Measurements from ENCODE around the gene CDYL. TPM values are rescaled to one million over a fixed set of nuclear protein-coding genes. Genes with fewer than 3 reads are reported as not detected.

CDYL gene
- polyA plus RNA-seq, 1 experiment: 26.6 TPM

GRCh38 chr6:4815584-4815983 is 39.4 kb downstream of the CDYL start:
- TF ChIP-seq, protein P1, sequence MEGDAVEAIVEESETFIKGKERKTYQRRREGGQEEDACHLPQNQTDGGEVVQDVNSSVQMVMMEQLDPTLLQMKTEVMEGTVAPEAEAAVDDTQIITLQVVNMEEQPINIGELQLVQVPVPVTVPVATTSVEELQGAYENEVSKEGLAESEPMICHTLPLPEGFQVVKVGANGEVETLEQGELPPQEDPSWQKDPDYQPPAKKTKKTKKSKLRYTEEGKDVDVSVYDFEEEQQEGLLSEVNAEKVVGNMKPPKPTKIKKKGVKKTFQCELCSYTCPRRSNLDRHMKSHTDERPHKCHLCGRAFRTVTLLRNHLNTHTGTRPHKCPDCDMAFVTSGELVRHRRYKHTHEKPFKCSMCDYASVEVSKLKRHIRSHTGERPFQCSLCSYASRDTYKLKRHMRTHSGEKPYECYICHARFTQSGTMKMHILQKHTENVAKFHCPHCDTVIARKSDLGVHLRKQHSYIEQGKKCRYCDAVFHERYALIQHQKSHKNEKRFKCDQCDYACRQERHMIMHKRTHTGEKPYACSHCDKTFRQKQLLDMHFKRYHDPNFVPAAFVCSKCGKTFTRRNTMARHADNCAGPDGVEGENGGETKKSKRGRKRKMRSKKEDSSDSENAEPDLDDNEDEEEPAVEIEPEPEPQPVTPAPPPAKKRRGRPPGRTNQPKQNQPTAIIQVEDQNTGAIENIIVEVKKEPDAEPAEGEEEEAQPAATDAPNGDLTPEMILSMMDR (IDR thresholded peaks at IDR 0.05; ENCODE audit: low read depth, low read length): no peak
- no peaks in the 10 kb centered on the region for H3K27me3 ChIP-seq (ENCODE audit: control insufficient read depth, insufficient read depth, low read length)
- DNase-seq (ENCODE audit: low read depth, low spot score): no peak
- no peak overlapping the region for H3K27ac ChIP-seq (ENCODE audit: low read depth, low read length)
- no peaks in the 10 kb centered on the region for H3K9me3 ChIP-seq (ENCODE audit: control insufficient read depth, insufficient read depth, low read length)
- H3K4me3 ChIP-seq (ENCODE audit: low read depth, low read length): no peak overlapping the region
- CTCF ChIA-PET: no interaction called here
- POLR2A ChIA-PET: interaction anchor here (0.6 kb wide), 1 partner anchor 267 kb away, joined by 3 read pairs; no protein-coding TSS in a partner anchor

DNA sequence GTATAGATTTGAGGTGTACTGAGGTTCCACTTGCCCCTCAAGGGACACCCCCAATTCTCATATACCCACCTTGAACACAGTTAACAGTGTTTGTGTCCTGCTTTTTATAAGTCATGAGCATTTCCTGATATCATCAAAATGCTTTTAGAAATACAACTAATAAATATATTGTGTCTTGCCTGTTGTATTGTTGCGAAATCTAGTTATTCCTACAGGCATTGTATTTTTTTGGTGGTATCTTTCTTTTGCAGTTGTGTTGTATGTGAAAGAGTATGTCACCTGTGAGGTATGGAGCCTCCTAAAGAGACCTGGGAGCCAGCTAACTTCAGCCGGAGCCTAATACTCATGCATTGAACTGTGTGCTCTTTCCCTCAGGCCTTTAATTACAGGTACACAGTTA is 40.7 kb downstream of the CDYL start:
- POLR2A ChIA-PET: interaction anchor here (0.7 kb wide), 1 partner anchor 356 kb away, joined by 5 read pairs; no protein-coding TSS in a partner anchor
- CTCF ChIA-PET: no interaction called here

GRCh38 chr6:4817551-4817950 is 41.3 kb downstream of the CDYL start:
- no peaks in the 10 kb centered on the region for H3K27me3 ChIP-seq (ENCODE audit: control insufficient read depth, insufficient read depth, low read length)
- ChIA-PET POLR2A (interaction anchor here (0.7 kb wide), 2 partner anchors 357 to 416 kb away, joined by 3 to 5 read pairs; no protein-coding TSS in a partner anchor), CTCF (no interaction called here)
- TF ChIP-seq, protein P1 (IDR thresholded peaks at IDR 0.05; ENCODE audit: low read depth, low read length): no peak
- no peaks in the 10 kb centered on the region for H3K9me3 ChIP-seq (ENCODE audit: control insufficient read depth, insufficient read depth, low read length)
- no peak for DNase-seq (ENCODE audit: low read depth, low spot score)
- H3K27ac ChIP-seq (ENCODE audit: low read depth, low read length): no peak overlapping the region
- H3K4me3 ChIP-seq (ENCODE audit: low read depth, low read length): no peak overlapping the region

More for the DNA sequence above, 40.7 kb downstream of the CDYL start:
- Histone ChIP-seq H3K9me3 (ENCODE audit: control insufficient read depth, insufficient read depth, low read length) (no peaks in the 10 kb centered on the region), H3K4me3 (ENCODE audit: low read depth, low read length) (no peak overlapping the region), H3K27me3 (ENCODE audit: control insufficient read depth, insufficient read depth, low read length) (no peaks in the 10 kb centered on the region), H3K27ac (ENCODE audit: low read depth, low read length) (no peak overlapping the region)
- no peak for DNase-seq (ENCODE audit: low read depth, low spot score)
- TF ChIP-seq, protein P1 (IDR thresholded peaks at IDR 0.05; ENCODE audit: low read depth, low read length): no peak

DNA sequence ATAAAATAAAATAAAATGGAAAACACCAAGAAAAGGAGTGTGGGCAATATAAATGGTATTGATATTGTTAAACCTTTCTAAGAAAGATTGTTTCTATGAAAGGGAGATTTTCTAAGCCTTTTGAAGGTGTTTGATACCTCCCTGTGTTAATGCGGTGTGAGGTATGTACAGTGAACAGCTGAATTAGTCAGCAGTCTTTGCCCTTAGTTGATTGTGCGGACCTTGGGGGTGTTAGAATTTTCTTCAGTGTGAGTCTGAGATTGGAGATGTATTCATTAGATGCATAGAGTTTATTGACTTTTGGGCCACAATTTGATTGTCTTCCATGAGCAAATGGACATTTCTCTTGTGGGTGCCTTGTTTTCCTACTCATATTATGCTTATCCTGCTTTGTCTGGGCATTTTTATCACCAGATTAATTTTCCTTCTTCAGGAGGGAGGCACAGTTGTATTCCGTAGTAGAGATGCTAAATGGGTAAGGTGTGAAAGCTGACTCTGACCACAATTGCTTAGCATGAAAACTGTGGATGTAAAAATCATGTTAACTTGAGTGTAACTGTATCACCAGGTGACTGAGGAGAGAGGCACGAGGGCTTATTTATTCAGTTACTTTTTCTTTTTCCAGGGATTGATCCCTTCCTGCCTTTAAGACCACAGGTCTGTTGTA is 42.2 kb downstream of the CDYL start:
- ChIA-PET POLR2A (no interaction called here), CTCF (no interaction called here)
- Histone ChIP-seq H3K27ac (ENCODE audit: low read depth, low read length) (no peak overlapping the region), H3K4me3 (ENCODE audit: low read depth, low read length) (no peak overlapping the region), H3K9me3 (ENCODE audit: control insufficient read depth, insufficient read depth, low read length) (no peaks in the 10 kb centered on the region), H3K27me3 (ENCODE audit: control insufficient read depth, insufficient read depth, low read length) (no peaks in the 10 kb centered on the region)
- TF ChIP-seq, protein P1 (IDR thresholded peaks at IDR 0.05; ENCODE audit: low read depth, low read length): no peak
- DNase-seq (ENCODE audit: low read depth, low spot score): no peak

GRCh38 chr6:4819706-4820283 is 43.6 kb downstream of the CDYL start:
- ChIA-PET CTCF (no interaction called here), POLR2A (no interaction called here)

More at GRCh38 chr6:4819706-4820283, 43.6 kb downstream of the CDYL start:
- DNase-seq (ENCODE audit: low read depth, low spot score): no peak
- Histone ChIP-seq H3K4me3 (ENCODE audit: low read depth, low read length) (no peak overlapping the region), H3K27ac (ENCODE audit: low read depth, low read length) (no peak overlapping the region), H3K9me3 (ENCODE audit: control insufficient read depth, insufficient read depth, low read length) (no peaks in the 10 kb centered on the region), H3K27me3 (ENCODE audit: control insufficient read depth, insufficient read depth, low read length) (no peaks in the 10 kb centered on the region)
- TF ChIP-seq, protein P1 (IDR thresholded peaks at IDR 0.05; ENCODE audit: low read depth, low read length): no peak

Data from AG04450 (cell line).